Caco-2 (cell line): ENCODE data around the gene BARHL2. TPM values are rescaled to one million over a fixed set of nuclear protein-coding genes. Genes with fewer than 3 reads are reported as not detected.

ENCODE experiments used
- BruUV-seq: library from RNA; stranded (reverse); fragments of 400-500 nt; replicated peaks from 2 replicates; lab custom pipeline; 2021; lab: Mats Ljungman, UMichigan
- CTCF ChIA-PET: fragments of 300-600 bp; sonication (Branson Sonifier 250); formaldehyde crosslinking; loops from one replicate; lab custom pipeline; 2022; ENCODE audit warnings: antibody characterized with exemption; lab: Charles Lee
- POLR2A ChIA-PET: fragments of 300-600 bp; sonication (Branson Sonifier 250); formaldehyde crosslinking; loops from one replicate; lab custom pipeline; 2022; ENCODE audit warnings: antibody characterized with exemption; lab: Charles Lee
- DNase-seq, 2 experiments: peaks; one replicate each; pipeline versions ENCODE4 v3.0.0 to v3.0.0-alpha.2; 2020 to 2022
- H3K27me3 ChIP-seq: replicated peaks from 2 replicates; pipeline ENCODE4 v1.6.0; 2011; ENCODE audit warnings: low read length; ENCODE audit not compliant: control insufficient read depth, insufficient read depth
- H3K36me3 ChIP-seq: 2 replicates; pipeline ENCODE4 v1.5.1; 2011; ENCODE audit warnings: low read length; ENCODE audit not compliant: control insufficient read depth, insufficient read depth
- H3K4me1 ChIP-seq: fragments of 250-450 bp; sonication (Bioruptor Pico); 2 replicates; pipeline ENCODE4 v1.5.1; 2020; ENCODE audit warnings: mild to moderate bottlenecking
- H3K4me3 ChIP-seq: 2 replicates; pipeline ENCODE4 v1.5.1; 2011; ENCODE audit warnings: low read depth, mild to moderate bottlenecking, control low read depth, low read length
- H3K9me3 ChIP-seq: fragments of 250-450 bp; sonication (Bioruptor Pico); 2 replicates; pipeline ENCODE4 v1.5.1; 2020; ENCODE audit warnings: mild to moderate bottlenecking, moderate library complexity
- H3K27ac Mint-ChIP-seq: one replicate; pipeline ENCODE4 v1.8.0; 2022; ENCODE audit warnings: mixed read lengths; ENCODE audit not compliant: unreplicated experiment
- H3K27me3 Mint-ChIP-seq: one replicate; pipeline ENCODE4 v1.8.0; 2022; ENCODE audit warnings: mixed read lengths; ENCODE audit not compliant: insufficient read depth, unreplicated experiment
- H3K36me3 Mint-ChIP-seq: one replicate; pipeline ENCODE4 v1.8.0; 2022; ENCODE audit warnings: mild to moderate bottlenecking, mixed read lengths; ENCODE audit not compliant: insufficient read depth, unreplicated experiment
- H3K4me1 Mint-ChIP-seq: one replicate; pipeline ENCODE4 v1.8.0; 2022; ENCODE audit warnings: low read depth, mixed read lengths; ENCODE audit not compliant: unreplicated experiment
- H3K4me3 Mint-ChIP-seq: one replicate; pipeline ENCODE4 v1.8.0; 2022; ENCODE audit warnings: mild to moderate bottlenecking, moderate library complexity, mixed read lengths; ENCODE audit not compliant: unreplicated experiment
- H3K9me3 Mint-ChIP-seq: one replicate; pipeline ENCODE4 v1.8.0; 2022; ENCODE audit warnings: mixed read lengths; ENCODE audit not compliant: unreplicated experiment
- CTCF ChIP-seq, 2 experiments: fragments of 200-600 bp in 1 of 2; IDR thresholded peaks; 1 replicate in 1 of 2; 2 replicates in 1 of 2; pipeline versions ENCODE4 v1.5.1 to v1.8.0; 2011 to 2022; ENCODE audit warnings: antibody characterized with exemption in 1 of 2, control low read depth in 1 of 2, inconsistent platforms in 1 of 2, low read depth in 1 of 2, low read length in 1 of 2, mild to moderate bottlenecking in 1 of 2, moderate library complexity in 1 of 2; ENCODE audit not compliant: insufficient read depth in 1 of 2, severe bottlenecking in 1 of 2, unreplicated experiment in 1 of 2
- intact Hi-C: fragments of 100-400 bp; cut with micrococcal nuclease; formaldehyde crosslinking; loops from one replicate; pipeline ENCODE4 v1.10.0; 2022; ENCODE audit not compliant: unreplicated experiment
- total RNA-seq: library from RNA; stranded (reverse); gene quantifications from 2 replicates; pipeline ENCODE4 v1.2.3, GENCODE V29; 2022

Gene BARHL2
- total RNA-seq, 1 experiment from 2014 or later, result not detected

GRCh38 chr1:90761781-90762589 is 44.9 kb upstream of the BARHL2 start:
- Mint-ChIP-seq H3K27ac (no peak overlapping the region), H3K36me3 (no peaks in the 10 kb centered on the region), H3K4me3 (no peak overlapping the region), H3K27me3 (peaks cover 2% of the 10 kb centered on the region), H3K4me1 (no peaks in the 10 kb centered on the region), H3K9me3 (no peaks in the 10 kb centered on the region)
- no peak for TF ChIP-seq CTCF (IDR thresholded peaks at IDR 0.05; ENCODE audit: insufficient read depth in 1 of 2, low read depth in 1 of 2, low read length in 1 of 2, severe bottlenecking in 1 of 2, unreplicated experiment in 1 of 2)
- intact Hi-C loops, result no loop called here
- no TSS peak for BruUV-seq
- CTCF ChIA-PET, result no interaction called here
- Histone ChIP-seq H3K4me1 (no peaks in the 10 kb centered on the region), H3K27me3 (no peaks in the 10 kb centered on the region), H3K9me3 (no peaks in the 10 kb centered on the region), H3K36me3 (no peaks in the 10 kb centered on the region), H3K4me3 (no peak overlapping the region)
- POLR2A ChIA-PET, result no interaction called here
- no peak for DNase-seq

GRCh38 chr1:90761156-90761555 is 44.1 kb upstream of the BARHL2 start:
- no peak for TF ChIP-seq CTCF (IDR thresholded peaks at IDR 0.05; ENCODE audit: insufficient read depth in 1 of 2, low read depth in 1 of 2, low read length in 1 of 2, severe bottlenecking in 1 of 2, unreplicated experiment in 1 of 2)
- Mint-ChIP-seq H3K27me3 (peaks cover 2% of the 10 kb centered on the region), H3K27ac (no peak overlapping the region), H3K36me3 (no peaks in the 10 kb centered on the region), H3K9me3 (no peaks in the 10 kb centered on the region), H3K4me3 (no peak overlapping the region), H3K4me1 (no peaks in the 10 kb centered on the region)
- POLR2A ChIA-PET, result no interaction called here
- no TSS peak for BruUV-seq
- no peaks in the 10 kb centered on the region for H3K4me1 ChIP-seq
- intact Hi-C loops, result no loop called here
- CTCF ChIA-PET, result no interaction called here
- H3K9me3 ChIP-seq, result no peaks in the 10 kb centered on the region
- no peak overlapping the region for H3K4me3 ChIP-seq
- no peaks in the 10 kb centered on the region for H3K27me3 ChIP-seq
- no peak for DNase-seq
- H3K36me3 ChIP-seq, result no peaks in the 10 kb centered on the region

GRCh38 chr1:90753556-90753955 is 36.5 kb upstream of the BARHL2 start:
- H3K4me1 Mint-ChIP-seq, result no peaks in the 10 kb centered on the region
- no peaks in the 10 kb centered on the region for H3K36me3 Mint-ChIP-seq
- no peak overlapping the region for H3K4me3 Mint-ChIP-seq
- DNase-seq, result no peak
- ChIA-PET POLR2A (no interaction called here), CTCF (no interaction called here)
- Histone ChIP-seq H3K4me1 (no peaks in the 10 kb centered on the region), H3K4me3 (no peak overlapping the region), H3K36me3 (no peaks in the 10 kb centered on the region), H3K9me3 (no peaks in the 10 kb centered on the region), H3K27me3 (no peaks in the 10 kb centered on the region)
- no TSS peak for BruUV-seq
- no peak for TF ChIP-seq CTCF (IDR thresholded peaks at IDR 0.05; ENCODE audit: insufficient read depth in 1 of 2, low read depth in 1 of 2, low read length in 1 of 2, severe bottlenecking in 1 of 2, unreplicated experiment in 1 of 2)
- H3K27me3 Mint-ChIP-seq, result peaks cover 7% of the 10 kb centered on the region
- intact Hi-C loops, result no loop called here
- no peak overlapping the region for H3K27ac Mint-ChIP-seq
- no peaks in the 10 kb centered on the region for H3K9me3 Mint-ChIP-seq
